ENCODE results near the gene SERPINA1. TPM values are rescaled to one million over a fixed set of nuclear protein-coding genes. Genes with fewer than 3 reads are reported as not detected.

SERPINA1 gene
- total and polyA plus RNA-seq, 2 of the 13 experiments (the other 11 are each of a cell fraction or from before 2014, with no cell fraction given), result 3,266 to 11,015 TPM

- TF ChIP-seq HIC2 (CRISPR knock-in tag; IDR thresholded peaks at IDR 0.05; ENCODE audit: low read depth) (0 out of 2 replicates have a peak, but pooled peaks have one; percentile 26), PATZ1 (CRISPR knock-in tag; IDR thresholded peaks at IDR 0.05) (peak; percentile 8; the same call in 1 of the 2 replicates), PPARG (CRISPR knock-in tag; conservative IDR thresholded peaks at IDR 0.05) (0 out of 2 replicates have a peak, but pooled peaks have one; percentile 3), ZMYM3 (CRISPR knock-in tag; IDR thresholded peaks at IDR 0.05) (peak; percentile 57; the same call in 1 of the 2 replicates), ARID3A (IDR thresholded peaks at IDR 0.05; ENCODE audit: low read depth, low read length) (no peak), ONECUT2 (CRISPR knock-in tag; IDR thresholded peaks at IDR 0.05) (0 out of 2 replicates have a peak, but pooled peaks have one; percentile 25), NR2F2 (IDR thresholded peaks at IDR 0.05; ENCODE audit: borderline replicate concordance, low read depth) (peak; percentile 49; the same call in 1 of the 2 replicates), BRF2 (CRISPR knock-in tag; IDR thresholded peaks at IDR 0.05) (no peak), ZNF605 (CRISPR knock-in tag; IDR thresholded peaks at IDR 0.05) (peak; percentile 67; the same call in 1 of the 2 replicates), RAD21 (CRISPR knock-in tag; IDR thresholded peaks at IDR 0.05) (0 out of 2 replicates have a peak, but pooled peaks have one; percentile 6), ZBTB20 (CRISPR knock-in tag; IDR thresholded peaks at IDR 0.05; ENCODE audit: borderline replicate concordance, low read depth) (0 out of 2 replicates have a peak, but pooled peaks have one; percentile 18), EP300 (IDR thresholded peaks at IDR 0.05; ENCODE audit: low read depth in 2 of 2, low read length in 2 of 2) (peak in 1 of 2 experiments; percentile 55; a peak in 1 of 4 replicates), EP300 (CRISPR knock-in tag; IDR thresholded peaks at IDR 0.05; ENCODE audit: borderline replicate concordance) (no peak), ZNF768 (CRISPR knock-in tag; IDR thresholded peaks at IDR 0.05) (peak; percentile 88), MTA1 (CRISPR knock-in tag; IDR thresholded peaks at IDR 0.05; ENCODE audit: borderline replicate concordance) (no peak), ISX (CRISPR knock-in tag; conservative IDR thresholded peaks at IDR 0.05) (0 out of 2 replicates have a peak, but pooled peaks have one; percentile 48), CEBPB (IDR thresholded peaks at IDR 0.05; ENCODE audit: borderline replicate concordance, low read depth, low read length) (peak; percentile 61; the same call in 1 of the 2 replicates), KDM5A (IDR thresholded peaks at IDR 0.05; ENCODE audit: borderline replicate concordance, low read length) (peak; percentile 51; the same call in 1 of the 2 replicates), RCOR2 (CRISPR knock-in tag; IDR thresholded peaks at IDR 0.05) (0 out of 2 replicates have a peak, but pooled peaks have one; percentile 25), ZNF777 (CRISPR knock-in tag; IDR thresholded peaks at IDR 0.05) (peak; percentile 44; the same call in 1 of the 2 replicates), KLF13 (CRISPR knock-in tag; IDR thresholded peaks at IDR 0.05) (no peak), NR2F6 (IDR thresholded peaks at IDR 0.05) (peak; percentile 83), NR2F6 (CRISPR knock-in tag; IDR thresholded peaks at IDR 0.05) (peak; percentile 77)
Observed at GRCh38 chr14:94387051-94388026, 1.1 kb downstream of the SERPINA1 start (continued).
